MM.1S (cell line): Measurements from ENCODE around the gene DLX3.

Experiments
- CTCF ChIP-seq: fragments of 300-600 bp; sonication (generic); IDR thresholded peaks from 2 replicates; pipeline ENCODE4 v1.5.1; 2016; ENCODE audit warnings: antibody characterized with exemption, low read length, mixed read lengths
- EZH2 ChIP-seq: fragments of 300-600 bp; sonication (generic); optimal IDR thresholded peaks from 2 replicates; pipeline ENCODE3; 2017; ENCODE audit warnings: low read depth, mild to moderate bottlenecking, antibody characterized with exemption, low read length, mixed read lengths

- TF ChIP-seq CTCF, result no peak
- no peak for TF ChIP-seq EZH2
These were observed 17.3 kb downstream of the DLX3 start for GRCh38 chr17:49977463-49978389.
